PC-9 (cell line): ENCODE data around the gene OGFRL1. TPM values are rescaled to one million over a fixed set of nuclear protein-coding genes. Genes with fewer than 3 reads are reported as not detected.

ENCODE experiments used
- BruUV-seq: library from RNA; stranded (reverse); fragments of 400-500 nt; replicated peaks from 2 replicates; lab custom pipeline; 2021; lab: Mats Ljungman, UMichigan
- CTCF ChIA-PET: fragments of 300-600 bp; sonication (Branson Sonifier 250); formaldehyde crosslinking; loops from one replicate; lab custom pipeline; 2022; ENCODE audit warnings: antibody characterized with exemption; lab: Charles Lee
- POLR2A ChIA-PET: fragments of 300-600 bp; sonication (Branson Sonifier 250); formaldehyde crosslinking; loops from one replicate; lab custom pipeline; 2022; ENCODE audit warnings: antibody characterized with exemption; ENCODE audit not compliant: unreplicated experiment; lab: Charles Lee
- DNase-seq, 2 experiments: peaks; one replicate each; pipeline versions ENCODE4 v3.0.0 to v3.0.0-alpha.2; 2015 to 2022; ENCODE audit warnings: mixed read lengths in 1 of 2
- H2AFZ ChIP-seq: fragments of 200-600 bp; sonication (generic); 2 replicates; pipeline ENCODE4 v1.8.1; 2017; ENCODE audit warnings: antibody characterized with exemption
- H3F3A ChIP-seq: fragments of 200-600 bp; sonication (generic); 2 replicates; pipeline ENCODE4 v1.8.1; 2017; ENCODE audit warnings: antibody characterized with exemption, mild to moderate bottlenecking, low read depth; ENCODE audit not compliant: insufficient read depth
- H3K27ac ChIP-seq: fragments of 200-600 bp; sonication (generic); 2 replicates; pipeline ENCODE4 v1.6.1; 2016; ENCODE audit warnings: mixed run types
- H3K27me3 ChIP-seq: fragments of 200-600 bp; sonication (generic); 2 replicates; pipeline ENCODE4 v1.6.1; 2016; ENCODE audit warnings: low read depth, mixed run types; ENCODE audit not compliant: insufficient read depth
- H3K36me3 ChIP-seq: fragments of 200-600 bp; sonication (generic); 2 replicates; pipeline ENCODE4 v1.6.1; 2016; ENCODE audit warnings: low read depth, mixed run types
- H3K4me1 ChIP-seq: fragments of 200-600 bp; sonication (generic); replicated peaks from 2 replicates; pipeline ENCODE4 v1.6.1; 2016; ENCODE audit warnings: mixed run types; ENCODE audit not compliant: insufficient read depth
- H3K4me2 ChIP-seq: fragments of 200-600 bp; sonication (generic); 2 replicates; pipeline ENCODE4 v1.6.1; 2017; ENCODE audit warnings: mixed run types
- H3K4me3 ChIP-seq: fragments of 200-600 bp; sonication (generic); 2 replicates; pipeline ENCODE4 v1.6.1; 2016; ENCODE audit warnings: mixed run types
- H3K79me2 ChIP-seq: fragments of 200-600 bp; sonication (generic); 2 replicates; pipeline ENCODE4 v1.6.1; 2017; ENCODE audit warnings: low read depth, mixed run types
- H3K9me2 ChIP-seq: fragments of 200-600 bp; sonication (generic); 2 replicates; pipeline ENCODE4 v1.8.1; 2017; ENCODE audit warnings: mild to moderate bottlenecking; ENCODE audit not compliant: insufficient read depth
- H3K9me3 ChIP-seq: fragments of 200-600 bp; sonication (generic); 2 replicates; pipeline ENCODE4 v1.8.1; 2016; ENCODE audit warnings: low read depth; ENCODE audit not compliant: insufficient read depth
- H4K20me1 ChIP-seq: fragments of 200-600 bp; sonication (generic); 2 replicates; pipeline ENCODE4 v1.8.1; 2017; ENCODE audit not compliant: insufficient read depth
- CTCF ChIP-seq: fragments of 200-600 bp; sonication (generic); conservative IDR thresholded peaks from 2 replicates; pipeline ENCODE4 v1.6.1; 2017; ENCODE audit warnings: mixed run types, antibody characterized with exemption, mild to moderate bottlenecking, moderate library complexity
- EZH2 ChIP-seq: fragments of 200-600 bp; sonication (generic); IDR thresholded peaks from 2 replicates; pipeline ENCODE4 v1.8.0; 2017; ENCODE audit warnings: antibody characterized with exemption, low read depth
- intact Hi-C: fragments of 100-400 bp; cut with micrococcal nuclease; formaldehyde crosslinking; loops from one replicate; pipeline ENCODE4 v1.10.0; 2022; ENCODE audit not compliant: unreplicated experiment
- total RNA-seq: library from RNA; stranded (reverse); gene quantifications from 2 replicates; pipeline ENCODE4 v1.2.3, GENCODE V29; 2021

The OGFRL1 gene
- total RNA-seq, 1 experiment from 2014 or later = 11.0 TPM

GRCh38 chr6:71246596-71246995, 42.0 kb upstream of the OGFRL1 start:
- CTCF ChIA-PET = no interaction called here
- Histone ChIP-seq H3F3A (peaks cover 10% of the 10 kb centered on the region; the same call in 1 of the 2 replicates), H3K9me2 (no peaks in the 10 kb centered on the region), H3K9me3 (no peaks in the 10 kb centered on the region; the same call in 1 of the 2 replicates), H3K79me2 (no peaks in the 10 kb centered on the region), H3K27me3 (no peaks in the 10 kb centered on the region), H4K20me1 (no peaks in the 10 kb centered on the region), H3K36me3 (no peaks in the 10 kb centered on the region), H3K27ac (no peak overlapping the region), H2AFZ (no peak overlapping the region), H3K4me1 (peaks cover 29% of the 10 kb centered on the region), H3K4me2 (no peak overlapping the region), H3K4me3 (no peak overlapping the region)
- DNase-seq = no peak
- TF ChIP-seq CTCF = no peak
- TF ChIP-seq EZH2 = no peak
- intact Hi-C loops = no loop called here
- BruUV-seq = no TSS peak
- POLR2A ChIA-PET = no interaction called here

- no peak overlapping the region for H2AFZ ChIP-seq
- CTCF ChIA-PET = no interaction called here
- H3K9me2 ChIP-seq = no peaks in the 10 kb centered on the region
- no peaks in the 10 kb centered on the region for H3K79me2 ChIP-seq
- no peak overlapping the region for H3K4me2 ChIP-seq
- H3K9me3 ChIP-seq = no peaks in the 10 kb centered on the region; the same call in 1 of the 2 replicates
- H3K4me3 ChIP-seq = no peak overlapping the region
- H3K36me3 ChIP-seq = no peaks in the 10 kb centered on the region
- DNase-seq = peak in 1 of 2 experiments; percentile 51
- no peaks in the 10 kb centered on the region for H3K27me3 ChIP-seq
- intact Hi-C loops = no loop called here
- no peak overlapping the region for H3K27ac ChIP-seq
- peaks cover 29% of the 10 kb centered on the region for H3K4me1 ChIP-seq
- TF ChIP-seq EZH2 = no peak
- TF ChIP-seq CTCF = no peak
- POLR2A ChIA-PET = no interaction called here
- H4K20me1 ChIP-seq = no peaks in the 10 kb centered on the region
- H3F3A ChIP-seq = peaks cover 10% of the 10 kb centered on the region; the same call in 1 of the 2 replicates
- no TSS peak for BruUV-seq
Observed at GRCh38 chr6:71248306-71248765, 40.3 kb upstream of the OGFRL1 start.

DNA sequence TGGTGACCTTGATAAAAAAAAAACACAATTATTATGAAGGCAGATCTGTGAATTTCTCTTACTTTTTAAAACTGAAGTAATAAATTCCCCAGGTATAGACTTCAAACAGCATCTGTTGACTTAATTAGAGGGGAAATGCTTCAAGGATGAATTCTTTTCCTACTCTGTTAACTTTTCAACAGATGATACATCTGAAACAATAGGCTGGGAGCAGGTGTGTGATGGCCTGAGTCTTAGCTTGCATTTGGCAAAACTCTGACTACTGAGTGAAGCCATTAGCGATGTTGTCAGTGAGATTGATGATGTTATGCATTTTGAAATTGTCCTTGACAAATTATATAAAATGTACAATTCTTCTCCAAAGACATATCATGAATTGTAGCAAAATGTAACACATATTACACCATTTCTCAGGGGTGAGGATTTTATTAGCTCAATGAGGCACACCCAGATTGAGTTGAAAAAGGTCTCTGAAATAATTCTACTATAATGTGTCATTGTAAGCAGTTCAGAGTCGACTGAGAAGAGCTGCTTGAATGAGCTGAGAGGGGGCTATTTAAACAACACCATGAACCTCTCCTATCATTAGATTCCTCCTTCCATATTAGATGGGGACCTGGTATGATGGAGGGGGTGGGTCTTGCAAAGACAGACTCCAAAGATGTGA, 39.6 kb upstream of the OGFRL1 start:
- Histone ChIP-seq H3K79me2 (no peaks in the 10 kb centered on the region), H3K4me1 (peaks cover 29% of the 10 kb centered on the region), H3K36me3 (no peaks in the 10 kb centered on the region), H3K9me3 (no peaks in the 10 kb centered on the region; the same call in 1 of the 2 replicates), H3F3A (peaks cover 10% of the 10 kb centered on the region; the same call in 1 of the 2 replicates), H4K20me1 (no peaks in the 10 kb centered on the region), H3K4me3 (no peak overlapping the region), H3K27me3 (no peaks in the 10 kb centered on the region), H3K4me2 (no peak overlapping the region), H3K9me2 (no peaks in the 10 kb centered on the region), H2AFZ (no peak overlapping the region), H3K27ac (no peak overlapping the region)
- CTCF ChIA-PET = no interaction called here
- POLR2A ChIA-PET = no interaction called here
- no peak for TF ChIP-seq CTCF
- TF ChIP-seq EZH2 = no peak
- intact Hi-C loops = no loop called here
- no TSS peak for BruUV-seq
- DNase-seq = no peak
